HEK293 (cell line): ENCODE results near the gene JUND.

ENCODE experiments used
- OSR2 ChIP-seq: fragments of 450-650 bp; formaldehyde crosslinking; IDR thresholded peaks from 2 replicates; pipeline ENCODE4 v1.5.1; 2016; ENCODE audit warnings: missing biosample characterization, missing genetic modification characterization
- ZNF10 ChIP-seq: fragments of 450-650 bp; formaldehyde crosslinking; IDR thresholded peaks from 2 replicates; pipeline ENCODE4 v1.5.1; 2017; ENCODE audit warnings: missing biosample characterization, missing genetic modification characterization
- ZNF132 ChIP-seq: fragments of 450-650 bp; formaldehyde crosslinking; IDR thresholded peaks from 2 replicates; pipeline ENCODE4 v1.5.1; 2017; ENCODE audit warnings: missing biosample characterization, missing genetic modification characterization, borderline replicate concordance
- ZNF423 ChIP-seq: fragments of 450-650 bp; formaldehyde crosslinking; IDR thresholded peaks from 2 replicates; pipeline ENCODE4 v1.5.1; 2016; ENCODE audit warnings: missing biosample characterization, missing genetic modification characterization
- TF ChIP-seq, protein P1 (sequence below): fragments of 450-650 bp; formaldehyde crosslinking; IDR thresholded peaks from 2 replicates; pipeline ENCODE4 v1.5.1; 2016; ENCODE audit warnings: missing biosample characterization, missing genetic modification characterization

DNA sequence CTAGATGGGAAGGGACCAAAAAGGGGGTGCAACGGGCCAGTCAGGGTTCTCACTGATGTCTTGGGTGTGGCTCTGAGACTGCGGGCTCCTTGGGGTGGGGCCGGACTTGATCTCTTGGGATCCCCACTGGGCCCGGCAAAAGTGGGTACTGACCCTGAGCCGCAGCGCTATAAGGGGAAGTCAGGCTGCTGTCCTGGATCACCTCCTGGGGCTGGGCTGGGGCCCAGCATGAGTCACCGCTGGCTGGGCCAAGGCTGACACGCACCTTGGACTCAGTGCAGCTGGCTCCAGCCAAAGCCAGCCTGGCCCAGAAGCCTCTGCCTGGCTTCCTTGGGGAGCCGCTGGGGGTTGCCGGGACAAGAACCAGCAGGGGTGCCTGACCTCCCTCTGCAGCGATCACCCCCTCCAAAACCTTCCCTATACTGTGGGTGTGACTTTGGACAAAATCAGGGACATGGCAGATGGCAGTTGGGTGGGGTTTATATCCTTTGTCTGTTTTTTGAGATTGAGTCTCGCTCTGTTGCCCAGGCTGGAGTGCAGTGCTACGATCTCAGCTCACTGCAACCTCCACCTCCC lies 6.6 kb downstream of the JUND start:
- TF ChIP-seq, protein P1, sequence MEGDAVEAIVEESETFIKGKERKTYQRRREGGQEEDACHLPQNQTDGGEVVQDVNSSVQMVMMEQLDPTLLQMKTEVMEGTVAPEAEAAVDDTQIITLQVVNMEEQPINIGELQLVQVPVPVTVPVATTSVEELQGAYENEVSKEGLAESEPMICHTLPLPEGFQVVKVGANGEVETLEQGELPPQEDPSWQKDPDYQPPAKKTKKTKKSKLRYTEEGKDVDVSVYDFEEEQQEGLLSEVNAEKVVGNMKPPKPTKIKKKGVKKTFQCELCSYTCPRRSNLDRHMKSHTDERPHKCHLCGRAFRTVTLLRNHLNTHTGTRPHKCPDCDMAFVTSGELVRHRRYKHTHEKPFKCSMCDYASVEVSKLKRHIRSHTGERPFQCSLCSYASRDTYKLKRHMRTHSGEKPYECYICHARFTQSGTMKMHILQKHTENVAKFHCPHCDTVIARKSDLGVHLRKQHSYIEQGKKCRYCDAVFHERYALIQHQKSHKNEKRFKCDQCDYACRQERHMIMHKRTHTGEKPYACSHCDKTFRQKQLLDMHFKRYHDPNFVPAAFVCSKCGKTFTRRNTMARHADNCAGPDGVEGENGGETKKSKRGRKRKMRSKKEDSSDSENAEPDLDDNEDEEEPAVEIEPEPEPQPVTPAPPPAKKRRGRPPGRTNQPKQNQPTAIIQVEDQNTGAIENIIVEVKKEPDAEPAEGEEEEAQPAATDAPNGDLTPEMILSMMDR = no peak
- TF ChIP-seq ZNF132 (tag by site-specific recombination) (no peak), ZNF10 (tag by site-specific recombination) (no peak), OSR2 (tag by site-specific recombination) (no peak; the same call in 1 of the 2 replicates), ZNF423 (tag by site-specific recombination) (no peak)
